ENCODE measurements around the gene RPS26.
"Not testable (repeated sequence)": the region's sequence is repeated elsewhere in the genome, so short reads cannot be mapped to it uniquely, and the experiment has no call there.

The RPS26 gene

DNA sequence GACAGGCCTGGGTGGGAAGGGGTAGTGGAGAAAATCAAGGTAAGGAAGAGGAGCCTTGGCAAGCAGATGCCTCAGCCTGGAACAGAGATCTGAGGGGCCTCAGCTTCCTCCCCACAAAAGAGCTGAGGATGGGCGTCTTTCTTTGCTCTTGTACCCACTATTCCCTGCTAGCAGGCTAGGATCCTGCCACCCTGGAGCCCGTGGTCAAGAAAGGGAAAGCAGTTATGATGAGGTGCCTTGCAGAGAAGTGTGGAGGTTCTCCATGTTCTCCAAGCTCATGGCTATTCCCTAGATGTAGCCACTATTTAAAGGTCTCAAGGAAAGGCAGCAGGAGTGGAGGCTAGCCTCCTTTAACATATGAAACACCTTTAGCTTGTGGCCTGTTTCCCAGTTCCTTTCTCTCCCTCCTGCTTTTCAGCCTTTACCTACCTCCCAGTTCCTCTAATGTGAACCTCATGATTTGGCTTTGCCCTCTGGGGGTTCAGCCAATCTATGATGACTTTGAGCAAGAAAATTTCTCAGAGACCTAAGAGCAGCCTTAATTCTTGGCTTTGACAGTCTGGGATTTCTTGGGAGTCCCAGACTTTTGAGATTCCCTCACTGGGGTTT, 19.7 kb upstream of the RPS26 start:
- DNase-seq (ENCODE audit: low spot score), result no peak

DNA sequence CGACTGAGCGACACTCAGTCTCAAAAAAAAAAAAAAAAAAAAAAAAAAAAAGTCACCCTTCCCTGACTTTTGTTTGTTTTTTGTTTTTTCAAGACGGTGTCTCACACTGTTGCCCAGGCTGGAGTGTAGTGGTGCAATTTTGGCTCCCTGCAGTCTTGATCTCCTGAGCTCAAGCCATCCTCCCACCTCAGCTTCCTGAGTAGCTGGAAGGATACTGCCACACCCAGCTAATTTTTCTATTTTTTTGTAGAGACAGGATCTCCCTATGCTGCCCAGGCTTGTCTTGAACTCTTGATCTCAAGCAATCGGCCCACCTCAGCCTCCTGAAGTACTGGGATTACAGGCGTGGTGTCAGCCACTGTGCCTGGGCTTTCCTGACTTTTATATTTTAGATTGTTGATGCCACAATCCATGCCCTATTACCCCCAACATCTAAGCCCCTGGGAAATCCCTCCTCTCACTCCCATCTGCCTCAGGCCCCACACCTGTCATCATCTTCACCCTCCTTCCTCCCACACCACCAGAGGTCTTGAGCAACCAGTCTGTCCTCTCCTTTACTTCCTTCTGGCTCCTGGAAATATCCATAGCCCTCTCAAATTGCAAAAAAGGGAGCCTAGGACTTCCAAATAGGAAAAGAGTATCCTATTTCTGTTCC, 13.1 kb upstream of the RPS26 start:
- no peak for DNase-seq (ENCODE audit: low spot score)

DNA sequence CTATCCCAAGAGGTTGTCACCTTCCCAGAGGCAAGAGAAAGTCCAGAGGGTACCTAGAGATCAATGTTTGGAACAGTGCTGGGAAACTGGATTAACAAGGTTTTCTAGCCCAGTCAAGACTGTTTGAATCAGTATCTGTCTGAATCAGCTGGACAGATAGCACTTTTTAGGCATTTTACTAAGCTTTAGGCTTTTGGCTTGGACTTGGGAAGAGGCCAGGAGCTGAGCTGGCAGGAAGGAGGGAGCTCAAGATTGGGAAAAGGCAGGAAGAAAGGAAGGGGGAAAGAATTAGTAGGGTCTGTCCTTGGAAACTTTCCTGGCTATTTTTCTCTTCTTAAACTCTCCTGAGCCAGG, 12.6 kb upstream of the RPS26 start:
- DNase-seq (ENCODE audit: low spot score), result no peak

DNA sequence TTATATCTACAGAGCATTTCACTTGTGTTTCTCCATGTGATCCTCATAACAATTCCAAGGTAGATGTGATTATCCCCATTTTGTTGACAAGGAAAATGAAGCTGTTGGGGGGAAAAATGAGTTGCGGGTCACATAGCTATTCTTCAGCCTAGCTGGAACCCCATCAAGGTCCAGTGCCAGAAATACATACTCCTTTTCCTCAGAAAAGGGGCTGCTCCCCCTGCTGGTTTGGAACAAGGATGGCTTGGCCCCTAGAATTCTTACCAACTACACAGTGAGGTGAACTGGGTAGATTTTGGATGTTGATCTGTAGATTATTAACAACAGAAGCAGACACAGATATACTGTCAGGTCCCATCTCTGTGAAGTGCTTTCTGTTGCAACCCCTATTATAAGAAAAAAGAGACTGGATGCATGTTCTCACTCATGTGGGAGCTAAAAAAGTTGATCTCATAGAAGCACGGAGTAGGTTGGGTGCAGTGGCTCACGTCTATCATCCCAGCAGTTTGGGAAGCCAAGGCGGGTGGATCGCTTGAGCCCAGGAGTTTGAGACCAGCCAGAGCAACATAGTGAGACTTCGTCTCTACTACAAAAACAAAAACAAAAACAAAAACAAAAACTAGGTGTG, 11.9 kb upstream of the RPS26 start:
- DNase-seq (ENCODE audit: low spot score), result peak; percentile 67

DNA sequence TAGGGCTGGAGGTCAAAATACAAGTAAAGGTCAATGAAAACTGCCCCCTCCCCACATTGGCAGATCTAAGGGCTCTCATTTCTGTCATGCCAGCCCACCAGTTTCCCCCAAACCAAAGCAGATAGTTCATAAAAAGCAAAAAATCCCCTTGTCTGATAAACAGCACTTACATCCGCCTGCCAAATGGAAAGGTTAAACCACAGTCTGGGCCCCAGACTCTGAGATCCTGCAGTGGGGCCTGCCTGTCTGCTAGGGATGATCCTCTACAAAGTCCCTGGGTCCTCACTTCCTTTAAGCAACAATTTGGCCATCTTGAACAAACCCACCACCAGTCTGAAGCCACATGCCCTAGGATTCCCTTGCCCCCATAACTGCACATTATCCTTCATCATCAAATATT, 9.7 kb upstream of the RPS26 start:
- DNase-seq (ENCODE audit: low spot score), result no peak

DNA sequence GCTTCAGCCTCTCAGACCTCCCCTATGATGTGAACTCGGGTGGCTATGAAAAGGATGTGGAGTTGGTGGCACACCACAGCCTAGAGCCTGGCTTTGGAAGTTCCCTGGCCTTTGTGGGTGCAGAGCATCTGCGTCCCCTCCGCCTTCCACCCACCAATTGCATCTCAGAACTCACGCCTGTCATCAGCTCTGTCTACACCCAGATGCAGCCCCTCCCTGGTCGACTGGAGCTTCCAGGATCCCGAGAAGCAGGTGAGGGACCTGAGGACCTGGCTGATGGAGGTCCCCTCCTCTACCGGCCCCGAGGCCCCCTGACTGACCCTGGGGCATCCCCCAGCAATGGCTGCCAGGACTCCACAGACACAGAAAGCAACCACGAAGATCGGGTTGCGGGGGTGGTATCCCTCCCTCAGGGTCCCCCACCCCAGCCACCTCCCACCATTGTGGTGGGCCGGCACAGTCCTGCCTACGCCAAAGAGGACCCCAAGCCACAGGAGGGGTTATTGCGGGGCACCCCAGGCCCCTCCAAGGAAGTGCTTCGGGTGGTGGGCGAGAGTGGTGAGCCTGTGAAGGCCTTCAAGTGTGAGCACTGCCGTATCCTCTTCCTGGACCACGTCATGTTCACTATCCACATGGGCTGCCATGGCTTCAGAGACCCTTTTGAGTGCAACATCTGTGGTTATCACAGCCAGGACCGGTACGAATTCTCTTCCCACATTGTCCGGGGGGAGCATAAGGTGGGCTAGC, 7.0 kb upstream of the RPS26 start:
- DNase-seq (ENCODE audit: low spot score), result no peak

DNA sequence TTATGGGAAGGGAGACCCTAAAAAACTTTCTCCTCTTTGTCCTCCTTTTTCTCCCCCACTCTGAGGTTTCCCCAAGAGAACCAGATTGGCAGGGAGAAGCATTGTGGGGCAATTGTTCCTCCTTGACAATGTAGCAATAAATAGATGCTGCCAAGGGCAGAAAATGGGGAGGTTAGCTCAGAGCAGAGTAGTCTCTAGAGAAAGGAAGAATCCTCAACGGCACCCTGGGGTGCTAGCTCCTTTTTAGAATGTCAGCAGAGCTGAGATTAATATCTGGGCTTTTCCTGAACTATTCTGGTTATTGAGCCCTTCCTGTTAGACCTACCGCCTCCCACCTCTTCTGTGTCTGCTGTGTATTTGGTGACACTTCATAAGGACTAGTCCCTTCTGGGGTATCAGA, 4.6 kb upstream of the RPS26 start:
- DNase-seq (ENCODE audit: low spot score), result no peak

DNA sequence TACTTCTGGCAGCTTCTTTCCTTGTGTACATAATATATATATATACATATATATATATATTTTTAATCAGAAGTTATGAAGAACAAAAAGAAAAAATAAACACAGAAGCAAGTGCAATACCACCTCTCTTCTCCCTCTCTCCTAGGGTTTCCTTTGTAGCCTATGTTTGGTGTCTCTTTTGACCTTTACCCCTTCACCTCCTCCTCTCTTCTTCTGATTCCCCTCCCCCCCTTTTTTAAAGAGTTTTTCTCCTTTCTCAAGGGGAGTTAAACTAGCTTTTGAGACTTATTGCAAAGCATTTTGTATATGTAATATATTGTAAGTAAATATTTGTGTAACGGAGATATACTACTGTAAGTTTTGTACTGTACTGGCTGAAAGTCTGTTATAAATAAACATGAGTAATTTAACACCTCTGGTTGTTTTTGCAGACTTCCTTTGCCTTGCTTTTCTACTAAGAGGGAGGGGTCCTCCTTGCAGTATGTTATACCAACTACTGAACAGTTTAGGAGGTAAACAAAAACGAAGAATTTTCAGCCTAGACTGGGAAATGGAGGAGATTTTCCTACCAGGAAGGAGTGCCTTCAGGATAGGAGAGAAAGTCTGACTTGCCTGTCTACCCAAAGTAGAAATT, 3.6 kb upstream of the RPS26 start:
- DNase-seq (ENCODE audit: low spot score), result no peak

DNA sequence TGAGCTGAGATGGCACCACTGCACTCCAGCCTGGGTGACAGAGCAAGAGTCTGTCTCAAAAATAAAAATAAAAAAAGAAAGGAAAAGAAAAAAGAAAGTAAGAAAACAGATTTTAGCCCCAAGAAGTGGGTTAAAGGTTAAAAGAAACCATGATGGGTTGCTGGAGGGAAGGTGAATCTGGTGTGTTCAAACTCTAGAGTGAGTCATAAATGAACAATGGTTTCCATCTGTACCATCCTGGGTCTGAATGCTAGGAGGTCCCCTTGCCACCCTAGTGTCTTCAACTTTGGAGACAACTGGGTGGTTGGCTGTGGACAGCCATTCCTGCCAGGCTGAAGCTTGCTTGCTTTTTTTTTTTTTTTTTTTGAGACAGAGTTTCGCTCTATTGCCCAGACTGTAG, 1.6 kb upstream of the RPS26 start:
- DNase-seq (ENCODE audit: low spot score), result no peak

DNA sequence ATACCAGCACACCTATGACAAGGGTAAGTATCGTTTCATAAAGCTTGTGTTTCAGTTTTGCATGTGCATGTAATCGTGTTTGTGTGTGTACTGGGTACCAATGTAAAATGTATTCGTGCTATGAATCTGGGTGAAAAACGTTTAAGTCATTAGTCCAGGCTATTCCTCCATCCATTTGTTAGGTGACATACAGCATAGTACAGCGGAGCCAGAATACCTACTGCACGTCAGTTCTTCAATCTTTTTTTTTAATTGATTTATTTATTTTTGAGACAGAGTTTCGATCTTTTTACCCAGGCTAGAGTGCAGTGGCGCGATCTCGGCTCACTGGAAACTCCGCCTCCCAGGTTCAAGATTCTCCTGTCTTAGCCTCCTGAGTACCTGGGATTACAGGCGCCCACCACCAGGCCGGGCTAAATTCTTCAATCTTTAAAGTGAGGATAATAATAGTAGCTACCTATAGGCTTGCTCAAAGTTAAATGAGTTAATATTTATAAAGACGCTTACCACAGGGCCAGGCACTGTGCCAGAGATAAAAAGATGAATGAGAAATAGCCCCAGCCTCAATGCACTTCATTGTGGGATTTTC, 661 bp upstream of the RPS26 start:
- DNase-seq (ENCODE audit: low spot score), result no peak

DNA sequence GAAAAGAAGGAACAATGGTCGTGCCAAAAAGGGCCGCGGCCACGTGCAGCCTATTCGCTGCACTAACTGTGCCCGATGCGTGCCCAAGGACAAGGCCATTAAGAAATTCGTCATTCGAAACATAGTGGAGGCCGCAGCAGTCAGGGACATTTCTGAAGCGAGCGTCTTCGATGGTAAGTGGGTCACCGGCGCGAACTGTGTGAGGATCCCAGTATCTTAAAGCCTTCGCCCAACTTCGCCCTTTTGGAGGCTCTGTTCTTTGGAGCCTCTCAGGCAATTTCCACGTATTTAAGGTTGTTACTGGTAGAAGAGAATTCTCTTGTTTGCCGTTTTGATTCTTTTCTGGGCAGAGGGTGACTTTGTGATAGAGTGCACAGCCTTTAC, 704 bp downstream of the RPS26 start:
- DNase-seq (ENCODE audit: low spot score), result peak; percentile 13

DNA sequence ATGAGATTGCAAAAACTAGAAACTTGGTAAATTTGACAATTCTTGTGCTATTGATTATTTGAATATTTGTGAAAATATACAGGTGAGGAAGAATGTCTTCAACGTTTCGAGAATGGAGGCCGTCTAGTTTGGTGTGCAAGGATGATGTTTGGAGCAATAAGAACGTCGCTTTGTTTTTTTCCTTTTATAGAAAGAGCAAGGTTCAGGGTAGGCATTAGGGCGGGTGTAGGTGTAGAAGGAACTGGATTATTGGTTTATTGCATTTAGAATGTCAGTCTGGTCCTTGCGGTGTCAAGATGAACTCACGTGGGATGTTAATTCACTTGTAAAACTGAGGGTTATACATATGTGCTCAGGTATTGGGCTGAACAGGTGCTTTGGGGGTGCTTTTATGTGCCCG, 1.1 kb downstream of the RPS26 start:
- no peak for DNase-seq (ENCODE audit: low spot score)

DNA sequence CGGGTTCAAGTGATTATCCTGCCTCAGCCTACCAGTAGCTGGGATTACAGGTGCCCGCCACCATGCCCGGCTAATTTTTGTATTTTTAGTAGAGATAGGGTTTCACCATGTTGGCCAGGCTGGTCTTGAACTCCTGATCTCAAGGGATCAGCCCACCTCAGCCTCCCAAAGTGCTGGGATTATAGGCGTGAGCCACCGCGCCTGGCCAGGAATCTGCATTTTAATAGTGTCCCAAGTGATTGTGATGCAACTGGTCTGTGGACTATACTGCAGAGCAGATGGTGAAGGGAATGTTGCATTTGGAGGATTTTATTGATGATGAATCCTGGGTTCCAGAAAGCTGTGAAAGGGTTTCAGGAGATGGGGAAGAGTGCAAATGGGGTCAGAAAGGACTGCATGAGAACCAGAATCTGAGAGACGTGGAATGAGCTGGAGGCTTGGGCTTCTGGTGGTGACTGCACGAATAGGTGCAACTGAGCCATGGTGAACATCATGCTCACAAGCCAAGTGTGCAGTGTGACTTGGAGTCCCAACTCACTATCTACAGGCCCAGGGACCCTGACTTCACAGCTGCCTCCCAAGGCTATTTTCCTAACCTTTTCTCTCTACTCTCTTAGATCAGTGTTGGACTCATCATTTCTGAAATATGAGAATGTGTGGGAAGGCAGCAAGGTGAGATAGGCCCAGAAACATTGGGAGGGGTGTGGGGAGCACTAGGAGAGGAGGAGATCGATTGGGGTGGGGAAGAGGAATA, 4.5 kb downstream of the RPS26 start:
- no peak for DNase-seq (ENCODE audit: low spot score)

DNA sequence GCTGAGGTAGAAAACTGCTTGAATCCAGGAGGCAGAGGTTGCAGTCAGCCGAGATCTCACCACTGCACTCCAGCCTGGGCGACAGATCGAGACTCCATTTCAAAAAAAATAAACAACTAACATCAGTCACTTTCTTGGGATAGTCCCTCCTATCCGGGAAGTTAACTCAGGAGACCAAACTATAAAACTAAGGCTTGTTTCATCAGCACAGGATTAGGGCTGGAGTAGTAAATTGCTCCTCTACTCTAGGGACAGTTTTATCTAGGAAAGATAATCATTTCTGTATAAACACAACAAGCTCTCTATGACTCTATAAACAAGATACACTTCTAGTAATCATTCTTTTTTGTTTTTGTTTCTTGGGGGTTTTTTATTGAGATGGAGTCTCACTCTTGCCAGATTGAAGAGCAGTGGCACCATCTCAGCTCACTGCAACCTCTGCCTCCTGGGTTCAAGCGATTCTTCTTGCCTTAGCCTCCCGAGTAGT, 11.7 kb downstream of the RPS26 start:
- DNase-seq (ENCODE audit: low spot score), result no peak

DNA sequence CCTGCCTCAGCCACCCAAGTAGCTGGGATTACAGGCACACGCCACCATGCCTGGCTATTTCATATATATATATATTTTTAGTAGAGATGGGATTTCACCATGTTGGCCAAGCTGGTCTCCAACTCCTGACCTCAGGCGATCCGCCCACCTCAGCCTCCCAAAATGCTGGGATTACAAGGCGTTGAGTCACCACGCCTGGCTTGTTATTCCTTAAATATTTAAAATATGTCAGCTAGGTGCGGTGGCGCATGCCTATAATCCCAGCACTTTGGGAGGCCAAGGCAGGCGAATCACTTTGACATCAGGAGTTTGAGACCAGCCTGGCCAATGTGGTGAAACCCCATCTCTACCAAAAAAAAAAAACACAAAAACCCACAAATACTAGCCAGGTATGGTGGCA, 18.2 kb downstream of the RPS26 start:
- not testable (repeated sequence) for DNase-seq (ENCODE audit: low spot score)

DNA sequence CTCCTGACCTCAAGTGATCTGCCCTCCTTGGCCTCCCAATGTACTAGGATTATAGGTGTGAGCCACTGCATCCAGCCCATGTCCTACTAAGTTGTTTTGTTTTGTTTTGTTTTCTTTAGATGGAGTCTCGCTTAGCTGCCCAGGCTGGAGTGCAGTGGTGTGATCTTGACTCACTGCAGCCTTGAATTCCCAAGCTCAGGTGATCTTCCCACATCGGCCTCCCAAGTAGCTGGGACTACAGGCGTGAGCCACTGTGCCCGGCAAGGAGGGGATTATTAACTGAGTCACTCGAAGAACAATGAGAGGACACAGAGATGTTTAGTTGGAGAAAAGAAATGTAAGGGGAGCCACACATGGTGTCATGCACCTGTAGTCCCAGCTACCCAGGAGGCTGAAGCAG, 20.3 kb downstream of the RPS26 start:
- no peak for DNase-seq (ENCODE audit: low spot score)

DNA sequence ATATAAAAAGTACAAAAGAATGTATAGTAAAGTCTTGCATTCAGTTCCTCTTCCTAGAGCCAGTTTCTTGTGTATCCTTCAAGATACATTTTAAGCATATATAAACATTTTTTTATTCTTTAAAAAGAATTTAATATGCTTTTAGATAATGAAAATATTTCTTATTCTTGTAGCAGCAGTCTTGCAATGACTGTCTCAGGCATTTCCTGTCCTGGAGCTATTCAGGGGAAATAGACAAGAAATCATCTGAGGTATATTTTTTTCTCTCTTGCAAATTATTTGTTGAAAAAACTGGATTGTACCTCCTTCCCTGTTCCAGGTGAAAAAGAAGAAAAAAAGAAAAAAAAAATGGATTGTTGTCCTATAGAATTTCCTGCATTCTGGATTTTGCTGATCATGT, 21.3 kb downstream of the RPS26 start:
- DNase-seq (ENCODE audit: low spot score), result no peak

DNA sequence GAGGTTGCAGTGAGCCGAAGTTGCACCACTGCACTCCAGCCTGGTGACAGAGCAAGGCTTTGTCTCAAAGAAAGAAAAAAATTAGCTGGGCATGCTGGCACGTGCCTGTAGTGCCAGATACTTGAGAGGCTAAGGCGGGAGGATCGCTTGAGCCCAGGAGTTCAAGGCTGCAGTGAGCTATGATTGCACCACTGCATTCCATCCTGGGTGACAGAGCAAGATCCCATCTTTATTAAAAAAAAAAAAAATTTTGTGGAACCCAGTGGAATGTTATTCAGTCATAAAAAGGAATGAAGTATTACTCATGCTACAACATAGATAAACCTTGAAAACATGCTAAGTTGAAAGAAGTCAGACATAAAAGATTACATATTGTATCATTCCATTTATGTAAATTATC, 29.9 kb downstream of the RPS26 start:
- no peak for DNase-seq (ENCODE audit: low spot score)

DNA sequence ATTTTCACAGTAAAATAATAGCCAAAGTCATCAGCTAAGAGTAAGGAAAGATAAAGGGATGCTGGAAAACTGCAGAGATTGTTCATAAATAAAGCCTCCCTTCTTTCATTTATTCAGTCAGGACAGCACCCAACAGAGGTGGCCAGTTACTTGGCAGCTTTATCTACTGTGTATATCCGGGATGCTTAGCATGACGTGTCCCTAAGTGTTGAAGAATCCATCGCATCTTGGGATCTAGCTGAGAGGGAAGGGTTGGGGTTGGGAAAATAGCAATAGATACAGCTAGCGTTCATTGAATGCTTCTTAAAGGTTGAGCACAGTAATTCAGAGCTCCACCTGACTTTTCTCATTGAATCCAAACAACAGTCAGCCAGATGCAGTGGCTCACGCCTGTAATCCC, 32.7 kb downstream of the RPS26 start:
- DNase-seq (ENCODE audit: low spot score), result no peak

DNA sequence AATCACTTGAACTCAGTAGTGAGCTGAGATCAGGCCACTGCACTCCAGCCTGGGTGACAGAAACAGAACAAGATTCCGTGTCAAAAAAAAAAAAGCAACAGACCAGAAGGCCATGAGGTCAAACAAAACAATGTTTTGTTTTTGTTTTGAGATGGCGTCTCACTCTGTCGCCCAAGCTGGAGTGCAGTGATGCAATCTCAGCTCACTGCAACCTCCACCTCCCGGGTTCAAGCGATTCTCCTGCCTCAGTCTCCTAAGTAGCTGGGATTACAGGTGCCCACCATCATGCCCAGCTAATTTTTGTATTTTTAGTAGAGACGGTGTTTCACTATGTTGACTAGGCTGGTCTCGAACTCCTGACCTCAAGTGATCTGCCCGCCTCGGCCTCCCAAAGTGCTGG, 36.2 kb downstream of the RPS26 start:
- DNase-seq (ENCODE audit: low spot score), result not testable (repeated sequence)

DNA sequence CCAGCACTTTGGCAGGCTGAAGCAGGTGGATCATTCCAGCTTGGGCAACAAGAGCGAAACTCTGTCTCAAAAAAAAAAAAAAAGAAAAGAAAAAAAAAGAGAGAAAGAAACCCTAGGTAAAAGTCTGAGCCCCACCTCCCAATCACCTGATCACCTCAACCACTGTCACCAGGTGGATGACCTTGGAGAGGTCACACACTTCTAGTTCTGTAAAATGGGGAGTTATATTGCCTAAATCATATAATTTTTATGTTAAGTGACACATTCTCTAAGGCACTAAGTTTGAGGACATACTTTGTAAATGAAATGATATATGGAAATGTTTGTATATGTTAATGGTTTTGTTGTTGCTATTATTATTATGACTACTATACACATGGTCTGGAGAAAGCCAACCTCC, 36.7 kb downstream of the RPS26 start:
- DNase-seq (ENCODE audit: low spot score), result no peak

Data from hematopoietic multipotent progenitor cell treated with erythropoietin and hydrocortisone succinate and interleukin-3 and kit ligand, for 17 days (in vitro differentiated cells).